Stimulated activated CD8-positive, alpha-beta memory T cell treated with anti-CD3 and anti-CD28 coated beads, Interleukin-2, amount 100 ng/mL, for 1 hour (primary cell): ENCODE measurements around the gene ESPL1.

Experiments used
- DNase-seq, 2 donors: peaks; one replicate each; pipeline ENCODE4 v3.0.0-alpha.2; 2020; ENCODE audit warnings: low read depth in 2 of 2

ESPL1 gene

DNA sequence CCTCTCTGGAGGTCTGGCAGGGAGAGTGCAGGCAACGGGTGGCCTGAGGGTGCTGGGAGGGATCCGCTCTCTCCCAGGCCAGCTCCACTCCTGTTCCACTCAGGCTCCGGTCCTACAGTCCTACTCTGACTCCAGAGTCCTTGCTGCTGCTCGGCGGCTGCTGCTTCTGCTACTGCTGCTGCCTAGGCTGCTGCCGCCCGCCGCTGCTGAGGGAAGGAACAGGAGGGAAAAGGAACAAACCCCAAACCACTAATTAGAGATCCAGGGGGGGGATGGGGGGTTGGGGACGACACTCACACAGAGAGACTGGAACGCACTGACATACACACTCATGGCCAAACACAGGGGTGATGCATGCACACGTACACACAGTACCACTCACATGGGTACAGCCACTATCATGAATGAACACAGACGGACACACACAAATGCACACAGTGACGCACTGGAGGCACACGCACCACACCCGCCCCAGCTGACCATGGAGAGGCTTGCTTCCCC, 68.1 kb downstream of the ESPL1 start, which contains the start of gene SP7:
Gene SP7, minus strand, starts transcription at position 174 of the 501 bp plus-strand sequence. CDS start 708 bp downstream, outside the sequence.
- no peak for DNase-seq

DNA sequence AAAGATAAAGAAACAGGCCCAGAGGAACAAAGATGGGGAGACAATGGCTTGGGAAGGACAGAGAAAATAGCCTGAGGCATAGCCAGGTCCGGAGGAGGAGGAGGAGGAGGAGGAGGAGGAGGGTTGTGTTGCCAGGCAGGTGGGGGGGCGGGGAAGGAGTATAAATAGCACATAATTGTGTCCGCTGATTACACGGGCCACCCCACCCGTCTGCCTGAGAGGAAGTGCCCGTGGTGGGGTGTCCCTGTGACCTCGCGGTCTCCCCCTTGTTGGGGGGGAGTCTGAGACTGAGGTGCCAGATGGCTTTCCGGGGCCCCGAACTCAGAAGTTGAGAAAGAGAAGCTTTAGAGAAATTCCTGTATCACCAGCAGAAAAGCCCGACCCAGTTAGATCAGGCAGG, 69.9 kb downstream of the ESPL1 start:
- DNase-seq, result no peak

DNA sequence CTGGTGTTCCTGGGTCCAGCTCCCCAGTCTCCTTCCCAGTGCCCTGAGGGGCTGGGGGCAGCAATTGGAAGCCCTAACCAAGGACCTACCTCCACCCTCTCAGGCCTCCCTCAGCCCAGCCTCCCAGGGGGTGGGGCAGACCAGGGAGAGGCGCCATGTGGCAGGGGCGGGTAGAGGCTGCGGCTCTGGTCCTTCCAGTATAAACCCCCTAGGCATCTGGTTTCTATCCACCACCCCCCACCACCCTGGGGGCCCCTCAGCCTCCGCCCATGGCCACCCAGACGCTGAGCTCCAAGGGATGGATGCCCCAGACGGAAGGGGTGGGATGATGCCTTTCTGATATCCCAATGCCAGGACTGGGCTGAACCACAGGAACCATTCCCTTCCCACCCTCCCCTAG, 70.8 kb downstream of the ESPL1 start:
- no peak for DNase-seq

DNA sequence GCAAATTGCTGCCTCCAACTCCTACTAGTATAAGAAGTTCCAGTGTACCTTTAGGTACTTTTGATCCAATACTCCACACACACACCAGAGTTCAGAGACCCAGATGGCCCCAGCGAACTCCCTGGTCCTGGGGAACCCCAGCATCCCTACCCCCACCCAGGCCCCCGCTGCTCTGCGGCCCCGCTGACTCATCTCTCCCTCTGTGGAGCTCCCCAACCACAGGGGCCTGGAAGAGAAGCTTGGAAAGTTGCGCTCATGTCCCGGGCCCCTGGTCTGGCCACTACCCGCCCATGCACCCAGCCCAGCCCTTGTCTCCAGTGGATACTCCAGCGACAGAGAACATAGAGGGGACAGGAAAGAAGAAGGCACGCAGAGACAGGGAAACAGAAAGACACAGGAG, 72.3 kb downstream of the ESPL1 start:
- no peak for DNase-seq
